ENCODE measurements around the gene ST6GALNAC3.

The ST6GALNAC3 gene

GRCh38 chr1:76189310-76189709 is 114.8 kb downstream of the ST6GALNAC3 start:
- H3K4me3 ChIP-seq (ENCODE audit: low read length): no peak overlapping the region
- no peaks in the 10 kb centered on the region for H3K9me2 ChIP-seq (replicated peaks; ENCODE audit: insufficient read depth, low read length)
- H3F3A ChIP-seq (ENCODE audit: insufficient read depth, low read length): no peaks in the 10 kb centered on the region
- no peak overlapping the region for H3K27ac ChIP-seq (ENCODE audit: low read length)
- no peaks in the 10 kb centered on the region for H3K27me3 ChIP-seq (replicated peaks; ENCODE audit: insufficient read depth, low read length)
- no peak overlapping the region for H2AFZ ChIP-seq (ENCODE audit: low read length)
- H4K20me1 ChIP-seq (ENCODE audit: insufficient read depth, low read length): no peaks in the 10 kb centered on the region
- DNase-seq: no peak
- H3K9me3 ChIP-seq (replicated peaks; ENCODE audit: insufficient read depth, low read length): no peaks in the 10 kb centered on the region
- no peak overlapping the region for H3K9ac ChIP-seq (ENCODE audit: low read length)
- H3K79me2 ChIP-seq (ENCODE audit: low read length): no peaks in the 10 kb centered on the region
- no peak for TF ChIP-seq CTCF (IDR thresholded peaks at IDR 0.05; ENCODE audit: low read length)
- no peak for TF ChIP-seq EZH2phosphoT487 (IDR thresholded peaks at IDR 0.05; ENCODE audit: low read length)
- TF ChIP-seq EZH2 (optimal IDR thresholded peaks at IDR 0.05; ENCODE audit: low read depth, low read length): no peak
- no peak overlapping the region for H3K4me2 ChIP-seq (ENCODE audit: low read depth, low read length)
- H3K36me3 ChIP-seq (replicated peaks; ENCODE audit: insufficient read depth, low read length): no peaks in the 10 kb centered on the region
- no peaks in the 10 kb centered on the region for H3K4me1 ChIP-seq (ENCODE audit: low read length)

GRCh38 chr1:76190749-76191424 is 116.3 kb downstream of the ST6GALNAC3 start:
- TF ChIP-seq EZH2 (optimal IDR thresholded peaks at IDR 0.05; ENCODE audit: low read depth, low read length) (no peak), CTCF (IDR thresholded peaks at IDR 0.05; ENCODE audit: low read length) (no peak), EZH2phosphoT487 (IDR thresholded peaks at IDR 0.05; ENCODE audit: low read length) (no peak)
- Histone ChIP-seq H4K20me1 (ENCODE audit: insufficient read depth, low read length) (no peaks in the 10 kb centered on the region), H3K27ac (ENCODE audit: low read length) (no peak overlapping the region), H3K4me1 (ENCODE audit: low read length) (no peaks in the 10 kb centered on the region), H3K79me2 (ENCODE audit: low read length) (no peaks in the 10 kb centered on the region), H3K9me2 (replicated peaks; ENCODE audit: insufficient read depth, low read length) (no peaks in the 10 kb centered on the region), H3K9ac (ENCODE audit: low read length) (no peak overlapping the region), H3K27me3 (replicated peaks; ENCODE audit: insufficient read depth, low read length) (no peaks in the 10 kb centered on the region), H3K4me2 (ENCODE audit: low read depth, low read length) (no peak overlapping the region), H3K9me3 (replicated peaks; ENCODE audit: insufficient read depth, low read length) (no peaks in the 10 kb centered on the region), H3K4me3 (ENCODE audit: low read length) (no peak overlapping the region), H3F3A (ENCODE audit: insufficient read depth, low read length) (no peaks in the 10 kb centered on the region), H2AFZ (ENCODE audit: low read length) (no peak overlapping the region), H3K36me3 (replicated peaks; ENCODE audit: insufficient read depth, low read length) (no peaks in the 10 kb centered on the region)
- DNase-seq: peak; percentile 17

GRCh38 chr1:76191561-76191960 is 117.0 kb downstream of the ST6GALNAC3 start:
- H3K79me2 ChIP-seq (ENCODE audit: low read length): no peaks in the 10 kb centered on the region
- no peak for TF ChIP-seq CTCF (IDR thresholded peaks at IDR 0.05; ENCODE audit: low read length)
- no peak for TF ChIP-seq EZH2phosphoT487 (IDR thresholded peaks at IDR 0.05; ENCODE audit: low read length)
- no peak for TF ChIP-seq EZH2 (optimal IDR thresholded peaks at IDR 0.05; ENCODE audit: low read depth, low read length)
- H3K4me3 ChIP-seq (ENCODE audit: low read length): no peak overlapping the region
- no peaks in the 10 kb centered on the region for H3K9me3 ChIP-seq (replicated peaks; ENCODE audit: insufficient read depth, low read length)
- no peak overlapping the region for H3K27ac ChIP-seq (ENCODE audit: low read length)
- H4K20me1 ChIP-seq (ENCODE audit: insufficient read depth, low read length): no peaks in the 10 kb centered on the region
- no peaks in the 10 kb centered on the region for H3K9me2 ChIP-seq (replicated peaks; ENCODE audit: insufficient read depth, low read length)
- H3K36me3 ChIP-seq (replicated peaks; ENCODE audit: insufficient read depth, low read length): no peaks in the 10 kb centered on the region
- DNase-seq: no peak
- H3K4me2 ChIP-seq (ENCODE audit: low read depth, low read length): no peak overlapping the region
- no peaks in the 10 kb centered on the region for H3K4me1 ChIP-seq (ENCODE audit: low read length)
- no peak overlapping the region for H2AFZ ChIP-seq (ENCODE audit: low read length)
- no peaks in the 10 kb centered on the region for H3F3A ChIP-seq (ENCODE audit: insufficient read depth, low read length)
- no peaks in the 10 kb centered on the region for H3K27me3 ChIP-seq (replicated peaks; ENCODE audit: insufficient read depth, low read length)
- no peak overlapping the region for H3K9ac ChIP-seq (ENCODE audit: low read length)

All from MM.1S (cell line).